HEK293T (cell line): ENCODE results near the gene DOCK2.

Experiments
- CTCF ChIA-PET: fragments of 350-600 bp; formaldehyde crosslinking; extraction: SDS; loops from one replicate; lab custom pipeline; 2021; ENCODE audit warnings: antibody characterized with exemption, inconsistent platforms; lab: Yijun Ruan, JAX
- POLR2A ChIA-PET: fragments of 350-600 bp; formaldehyde crosslinking; extraction: SDS; loops from one replicate; lab custom pipeline; 2020; ENCODE audit warnings: antibody characterized with exemption, inconsistent platforms; lab: Yijun Ruan, JAX
- DNase-seq: peaks from one replicate; pipeline ENCODE4 v3.0.0; 2012; ENCODE audit warnings: mixed read lengths; ENCODE audit errors: extremely low spot score
- ARNT ChIP-seq: fragments of 450-650 bp; IDR thresholded peaks from 2 replicates; pipeline ENCODE4 v1.6.1; 2017; ENCODE audit warnings: mild to moderate bottlenecking
- BHLHE40 ChIP-seq: fragments of 450-650 bp; IDR thresholded peaks from 2 replicates; pipeline ENCODE4 v1.6.1; 2016; ENCODE audit warnings: mild to moderate bottlenecking, moderate library complexity, borderline replicate concordance
- CTBP1 ChIP-seq: fragments of 450-650 bp; IDR thresholded peaks from 2 replicates; pipeline ENCODE4 v1.6.1; 2016; ENCODE audit warnings: borderline replicate concordance
- ELF4 ChIP-seq: fragments of 450-650 bp; IDR thresholded peaks from 2 replicates; pipeline ENCODE4 v1.6.1; 2017; ENCODE audit warnings: antibody characterized with exemption
- FOXA1 ChIP-seq: fragments of 450-650 bp; IDR thresholded peaks from 2 replicates; pipeline ENCODE4 v1.6.1; 2016; ENCODE audit warnings: mild to moderate bottlenecking
- FOXK2 ChIP-seq: fragments of 450-650 bp; IDR thresholded peaks from 2 replicates; pipeline ENCODE4 v1.6.1; 2016; ENCODE audit warnings: mild to moderate bottlenecking
- FOXM1 ChIP-seq: fragments of 450-650 bp; IDR thresholded peaks from 2 replicates; pipeline ENCODE4 v1.6.1; 2017; ENCODE audit warnings: mild to moderate bottlenecking, borderline replicate concordance
- HDGF ChIP-seq: fragments of 450-650 bp; IDR thresholded peaks from 2 replicates; pipeline ENCODE4 v1.6.1; 2017; ENCODE audit warnings: antibody characterized with exemption, borderline replicate concordance
- L3MBTL2 ChIP-seq: fragments of 450-650 bp; conservative IDR thresholded peaks from 2 replicates; pipeline ENCODE4 v1.6.1; 2016; ENCODE audit warnings: mild to moderate bottlenecking
- LEF1 ChIP-seq: fragments of 450-650 bp; IDR thresholded peaks from 2 replicates; pipeline ENCODE4 v1.6.1; 2017; ENCODE audit warnings: mild to moderate bottlenecking, borderline replicate concordance
- NFRKB ChIP-seq: fragments of 450-650 bp; IDR thresholded peaks from 2 replicates; pipeline ENCODE4 v1.6.1; 2016; ENCODE audit warnings: mild to moderate bottlenecking, moderate library complexity
- SP1 ChIP-seq: fragments of 450-650 bp; IDR thresholded peaks from 2 replicates; pipeline ENCODE4 v1.6.1; 2017
- SUZ12 ChIP-seq: fragments of 450-650 bp; IDR thresholded peaks from 2 replicates; pipeline ENCODE4 v1.6.1; 2016; ENCODE audit warnings: mild to moderate bottlenecking
- TARDBP ChIP-seq: fragments of 450-650 bp; IDR thresholded peaks from 2 replicates; pipeline ENCODE4 v1.6.1; 2016
- ZNF384 ChIP-seq: fragments of 450-650 bp; IDR thresholded peaks from 2 replicates; pipeline ENCODE4 v1.6.1; 2016
- TF ChIP-seq, protein P1 (sequence below): fragments of 450-650 bp; IDR thresholded peaks from 2 replicates; pipeline ENCODE4 v1.6.1; 2016

Gene DOCK2

DNA sequence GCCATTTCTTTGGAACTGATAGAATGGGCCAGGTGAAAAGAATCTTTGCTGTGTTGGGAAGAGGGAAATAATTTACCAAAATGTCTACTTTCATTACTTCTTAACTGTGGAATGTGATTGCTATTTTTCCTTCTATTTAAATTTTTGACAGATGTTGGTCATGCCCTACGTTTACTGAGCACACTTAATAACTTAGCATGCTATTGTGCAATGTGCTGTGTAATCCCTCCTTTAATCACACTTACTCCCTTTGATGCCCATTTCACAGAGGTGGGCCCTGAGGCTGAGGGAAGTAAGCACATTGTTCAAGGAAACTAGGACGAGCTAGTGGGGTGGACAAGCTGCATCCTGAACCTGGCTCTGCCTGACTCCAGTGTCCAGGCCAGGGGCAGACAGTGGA lies 391.0 kb downstream of the DOCK2 start:
- TF ChIP-seq SUZ12 (no peak), LEF1 (no peak), ARNT (no peak), BHLHE40 (no peak), L3MBTL2 (no peak), ZNF384 (no peak), HDGF (no peak), CTBP1 (no peak), ELF4 (no peak), FOXM1 (no peak), TARDBP (no peak), FOXK2 (no peak), NFRKB (no peak), SP1 (no peak), FOXA1 (no peak)
- TF ChIP-seq, protein P1, sequence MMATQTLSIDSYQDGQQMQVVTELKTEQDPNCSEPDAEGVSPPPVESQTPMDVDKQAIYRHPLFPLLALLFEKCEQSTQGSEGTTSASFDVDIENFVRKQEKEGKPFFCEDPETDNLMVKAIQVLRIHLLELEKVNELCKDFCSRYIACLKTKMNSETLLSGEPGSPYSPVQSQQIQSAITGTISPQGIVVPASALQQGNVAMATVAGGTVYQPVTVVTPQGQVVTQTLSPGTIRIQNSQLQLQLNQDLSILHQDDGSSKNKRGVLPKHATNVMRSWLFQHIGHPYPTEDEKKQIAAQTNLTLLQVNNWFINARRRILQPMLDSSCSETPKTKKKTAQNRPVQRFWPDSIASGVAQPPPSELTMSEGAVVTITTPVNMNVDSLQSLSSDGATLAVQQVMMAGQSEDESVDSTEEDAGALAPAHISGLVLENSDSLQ: no peak
- ChIA-PET POLR2A (no interaction called here), CTCF (no interaction called here)
- DNase-seq: no peak

DNA sequence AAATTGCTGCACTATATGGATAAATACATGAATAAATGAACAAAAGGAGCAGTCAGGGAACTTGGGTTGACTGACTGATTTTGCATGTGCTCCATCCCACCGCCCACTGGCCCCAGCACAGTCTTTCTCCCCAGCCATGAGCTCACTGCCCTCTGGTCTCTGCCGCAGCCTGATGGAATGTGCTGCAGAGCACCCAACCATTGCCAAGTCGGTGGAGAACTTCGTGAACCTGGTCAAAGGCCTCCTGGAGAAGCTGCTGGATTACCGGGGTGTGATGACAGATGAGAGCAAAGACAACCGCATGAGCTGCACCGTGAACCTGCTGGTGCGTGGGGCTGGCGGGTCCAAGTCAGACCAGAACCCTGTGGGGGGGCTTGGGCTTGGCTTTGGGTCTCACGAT lies 397.2 kb downstream of the DOCK2 start:
- no peak for DNase-seq
- POLR2A ChIA-PET: no interaction called here
- TF ChIP-seq FOXA1 (no peak), HDGF (no peak)
- CTCF ChIA-PET: no interaction called here

DNA sequence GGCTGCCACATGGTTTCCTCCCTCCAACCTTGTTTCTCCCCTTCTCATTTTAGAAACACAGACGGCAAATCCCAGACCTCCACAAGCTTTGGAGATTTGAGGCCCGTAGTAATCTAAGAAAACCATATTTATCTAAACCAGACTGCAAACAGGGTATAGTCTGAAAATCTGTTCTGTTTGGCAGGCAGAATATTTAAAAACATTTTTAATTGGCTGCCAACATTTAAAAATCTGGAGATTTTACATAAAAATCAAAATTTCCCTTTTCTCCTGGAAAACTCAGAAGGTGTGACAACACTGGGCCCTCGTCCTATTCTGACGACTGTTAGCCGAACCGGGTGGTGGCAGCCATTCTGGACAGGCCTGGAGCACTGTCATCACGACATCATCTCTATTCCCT lies 401.2 kb downstream of the DOCK2 start:
- CTCF ChIA-PET: no interaction called here
- TF ChIP-seq BHLHE40: no peak
- no peak for TF ChIP-seq SUZ12
- no peak for TF ChIP-seq L3MBTL2
- no peak for TF ChIP-seq CTBP1
- TF ChIP-seq FOXM1: no peak
- TF ChIP-seq ELF4: no peak
- TF ChIP-seq FOXA1: no peak
- no peak for TF ChIP-seq ZNF384
- no peak for TF ChIP-seq ARNT
- TF ChIP-seq, protein P1: no peak
- no peak for DNase-seq
- POLR2A ChIA-PET: no interaction called here

DNA sequence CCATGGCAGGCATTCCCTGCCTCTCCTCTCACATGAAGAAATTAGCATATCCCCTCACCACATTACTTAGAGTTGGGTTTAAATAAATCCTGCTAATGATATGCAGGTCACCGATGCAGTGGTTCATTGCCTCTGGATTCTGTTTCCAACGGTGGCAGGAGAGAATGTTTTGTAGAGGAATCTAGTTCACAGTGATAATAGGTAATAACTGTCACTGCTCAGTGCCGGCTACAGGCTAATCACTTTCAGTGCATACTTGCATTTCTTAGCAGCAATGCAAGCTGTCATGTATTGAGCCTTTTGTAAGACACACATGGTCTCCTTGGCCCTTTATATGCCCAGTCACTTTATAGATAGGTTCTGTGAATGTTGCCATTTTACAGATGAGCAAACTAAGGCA lies 402.8 kb downstream of the DOCK2 start:
- no peak for DNase-seq
- ChIA-PET CTCF (no interaction called here), POLR2A (no interaction called here)
- TF ChIP-seq BHLHE40: no peak
- no peak for TF ChIP-seq FOXM1
- no peak for TF ChIP-seq FOXK2
- no peak for TF ChIP-seq ARNT
- TF ChIP-seq HDGF: no peak
- TF ChIP-seq, protein P1: no peak
- no peak for TF ChIP-seq CTBP1
- TF ChIP-seq ZNF384: no peak

DNA sequence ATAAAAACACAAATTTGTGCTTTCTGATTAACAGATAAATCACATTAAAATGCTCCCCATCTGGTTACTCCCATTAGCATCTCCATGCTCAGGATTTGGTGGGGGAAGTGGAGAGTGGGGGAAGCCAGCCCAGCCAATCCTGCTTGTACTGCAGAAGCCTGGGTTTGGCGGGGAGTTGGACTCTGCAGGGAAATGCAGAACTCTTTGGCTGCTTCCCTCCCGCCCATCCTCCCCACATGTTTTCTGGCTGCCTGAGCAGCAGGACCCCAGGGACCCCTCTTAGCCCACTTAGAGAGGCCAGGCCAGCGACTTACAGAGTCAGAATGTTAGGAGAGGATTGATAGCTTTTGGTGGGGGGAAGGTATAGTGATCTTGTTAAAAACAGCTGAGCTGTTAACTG lies 409.2 kb downstream of the DOCK2 start:
- CTCF ChIA-PET: no interaction called here
- DNase-seq: no peak
- TF ChIP-seq, protein P1: no peak
- TF ChIP-seq LEF1: no peak
- POLR2A ChIA-PET: no interaction called here

DNA sequence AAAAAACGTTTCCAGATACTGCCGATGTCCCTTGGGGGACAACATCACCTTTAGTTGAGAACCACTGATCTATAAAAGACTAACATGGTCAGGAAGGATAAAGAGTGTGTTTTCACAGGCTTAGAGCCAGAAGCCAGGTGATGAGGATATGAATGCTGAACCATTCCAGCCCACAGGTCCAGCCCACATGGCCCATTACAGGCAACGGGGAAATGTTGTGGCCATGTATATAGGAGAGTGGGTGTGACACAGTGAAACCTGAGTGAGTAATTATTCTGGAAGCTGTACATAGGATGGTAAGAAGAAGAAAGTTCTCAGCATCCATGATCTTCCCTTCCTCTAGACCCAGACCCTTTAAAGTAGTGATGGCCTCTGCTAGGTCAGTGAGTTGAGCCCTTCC lies 412.6 kb downstream of the DOCK2 start:
- ChIA-PET CTCF (no interaction called here), POLR2A (no interaction called here)
- TF ChIP-seq CTBP1 (no peak), L3MBTL2 (no peak)
- DNase-seq: no peak

DNA sequence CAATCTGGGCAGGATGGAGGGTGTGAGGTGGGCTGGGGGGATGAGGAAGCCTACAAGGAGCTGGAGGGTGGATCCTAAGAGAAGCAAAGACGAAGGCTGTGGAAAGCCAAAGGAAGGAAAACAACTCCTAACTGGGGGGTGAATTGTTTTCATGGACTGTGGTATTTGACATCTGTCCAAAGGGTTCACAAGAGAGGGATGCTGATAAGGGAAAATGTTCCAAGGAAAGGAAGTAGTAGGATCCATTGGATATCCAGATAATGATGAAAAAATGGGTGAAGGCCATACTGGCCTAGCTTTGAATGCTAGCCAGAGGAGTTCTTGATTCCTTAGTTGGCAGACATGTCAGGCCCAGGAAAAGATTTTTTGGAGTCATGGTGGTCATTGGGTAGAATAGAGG lies 416.8 kb downstream of the DOCK2 start:
- DNase-seq: no peak
- ChIA-PET CTCF (interaction anchor here (1.4 kb wide), 1 partner anchor 17 kb away, joined by 5 read pairs; no protein-coding TSS in a partner anchor), POLR2A (no interaction called here)
- TF ChIP-seq LEF1: no peak
- no peak for TF ChIP-seq FOXA1
- no peak for TF ChIP-seq FOXM1
- TF ChIP-seq FOXK2: no peak
- TF ChIP-seq, protein P1: no peak
- no peak for TF ChIP-seq ZNF384
- no peak for TF ChIP-seq HDGF
- TF ChIP-seq TARDBP: no peak
- no peak for TF ChIP-seq SP1
- TF ChIP-seq CTBP1: no peak
- no peak for TF ChIP-seq L3MBTL2
- no peak for TF ChIP-seq SUZ12
- no peak for TF ChIP-seq BHLHE40
- TF ChIP-seq ELF4: no peak
- TF ChIP-seq ARNT: no peak
- no peak for TF ChIP-seq NFRKB
